Measurements from ENCODE around the gene RAD23A.

- TF ChIP-seq CTCF (IDR thresholded peaks at IDR 0.05), result no peak
- no peak for TF ChIP-seq POLR2AphosphoS5 (IDR thresholded peaks at IDR 0.05)
Observed at GRCh38 chr19:12939975-12940423, 5.7 kb upstream of the RAD23A start.
